CD4-positive, alpha-beta T cell treated with Interleukin-6 at 100 ng/mL for 8 hours (primary cell): ENCODE data around the gene HHAT.
A peak's percentile ranks its signal among the peaks of the same experiment; 100 is the strongest.

Experiments
- DNase-seq: peaks from one replicate; pipeline ENCODE4 v3.0.0-alpha.2; 2020; ENCODE audit warnings: mixed read lengths, low spot score

HHAT gene

DNA sequence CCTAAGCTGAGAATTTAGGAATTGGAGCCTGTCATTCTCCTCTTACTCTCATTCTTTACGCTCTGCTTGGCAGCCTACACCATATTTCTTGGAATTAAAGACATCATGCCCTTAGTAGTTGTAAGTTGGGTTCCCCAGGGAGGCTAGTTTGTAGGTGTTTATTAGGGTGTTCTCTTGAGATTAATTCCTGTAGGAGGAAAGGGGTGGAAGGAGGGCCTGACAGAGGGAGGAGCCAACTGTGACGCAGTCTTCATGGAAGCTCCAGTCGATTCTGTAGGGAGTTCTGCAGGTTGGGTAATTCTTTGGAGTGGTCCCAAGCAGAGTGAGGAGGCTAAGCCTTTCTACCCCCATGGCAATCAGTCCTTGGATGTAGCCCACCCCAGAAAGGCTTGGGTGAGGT lies 111.4 kb downstream of the HHAT start:
- DNase-seq, result no peak

DNA sequence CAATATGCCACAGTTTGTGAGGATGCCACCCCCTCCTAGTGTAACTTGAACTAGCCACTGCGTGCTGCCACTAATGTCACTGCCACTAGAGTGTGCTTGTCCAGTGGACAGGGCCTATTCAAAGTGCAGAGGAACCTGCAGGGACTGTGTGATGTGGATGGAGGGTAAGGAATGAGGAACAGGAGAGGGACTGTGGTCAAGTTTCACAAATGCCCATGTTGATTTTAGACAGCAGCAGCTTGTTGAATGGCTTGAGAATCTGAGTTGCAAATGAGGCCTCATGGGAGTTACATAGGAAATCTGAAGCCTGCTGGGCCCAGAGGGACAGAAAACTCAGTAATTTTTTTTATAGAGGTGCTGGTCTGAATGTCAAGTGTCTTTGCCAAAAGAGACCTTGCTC lies 112.3 kb downstream of the HHAT start:
- DNase-seq, result no peak

DNA sequence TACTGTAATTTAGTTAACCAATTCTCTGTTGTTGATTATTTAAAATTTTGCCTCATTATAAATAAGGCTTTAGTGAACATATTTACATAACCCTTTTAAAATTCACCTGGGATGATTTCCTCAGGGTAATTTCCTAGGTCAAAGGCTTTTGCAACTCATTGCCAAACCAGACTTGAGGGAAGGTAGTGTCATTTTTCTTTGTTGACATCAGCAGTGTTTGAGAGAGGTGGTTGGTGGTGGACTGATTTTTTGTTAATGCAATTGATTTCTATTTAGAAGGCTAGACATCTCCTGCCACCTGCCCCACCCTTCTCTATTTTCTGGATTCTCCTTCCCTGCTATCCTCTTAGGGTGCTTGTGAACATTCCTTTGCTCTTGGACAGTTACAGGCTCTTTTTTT lies 116.8 kb downstream of the HHAT start:
- DNase-seq, result no peak

DNA sequence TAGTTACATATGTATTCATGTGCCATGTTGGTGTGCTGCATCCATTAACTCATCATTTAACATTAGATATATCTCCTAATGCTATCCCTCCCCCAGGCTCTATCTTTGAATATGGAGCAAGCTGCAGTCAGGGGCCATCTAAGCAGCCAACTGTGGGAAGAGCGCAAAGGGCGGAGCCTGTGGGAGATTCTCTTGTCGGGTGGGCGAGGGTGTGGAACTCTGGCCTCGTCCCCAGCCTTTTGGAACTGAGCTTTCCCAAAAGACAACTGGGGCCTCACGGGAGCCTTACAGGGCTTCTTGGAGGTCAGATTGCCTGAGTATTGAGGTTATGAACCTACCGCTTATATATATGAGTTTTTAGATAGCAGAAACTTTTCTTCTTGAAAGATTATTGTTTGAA lies 117.2 kb downstream of the HHAT start:
- DNase-seq, result no peak

DNA sequence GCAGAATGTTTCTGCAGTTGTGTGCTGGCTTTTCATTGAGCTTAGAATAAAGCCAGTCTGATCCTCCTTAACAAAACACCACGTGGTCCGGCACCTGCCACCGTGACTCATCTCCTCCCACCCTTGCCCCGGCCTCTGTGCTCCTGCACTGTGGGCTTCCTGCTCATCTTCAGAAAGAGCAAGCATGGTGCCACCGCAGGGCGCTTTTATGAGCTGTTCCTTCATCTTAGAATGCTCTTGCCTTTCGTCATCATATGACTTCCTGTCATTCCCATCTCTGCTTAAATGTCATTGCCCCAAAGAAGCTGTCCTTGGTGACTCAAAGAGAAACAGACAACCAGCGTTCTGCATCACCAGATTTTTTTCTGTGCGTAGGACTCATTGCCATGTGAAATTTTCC lies 117.8 kb downstream of the HHAT start:
- peak; percentile 68 for DNase-seq

DNA sequence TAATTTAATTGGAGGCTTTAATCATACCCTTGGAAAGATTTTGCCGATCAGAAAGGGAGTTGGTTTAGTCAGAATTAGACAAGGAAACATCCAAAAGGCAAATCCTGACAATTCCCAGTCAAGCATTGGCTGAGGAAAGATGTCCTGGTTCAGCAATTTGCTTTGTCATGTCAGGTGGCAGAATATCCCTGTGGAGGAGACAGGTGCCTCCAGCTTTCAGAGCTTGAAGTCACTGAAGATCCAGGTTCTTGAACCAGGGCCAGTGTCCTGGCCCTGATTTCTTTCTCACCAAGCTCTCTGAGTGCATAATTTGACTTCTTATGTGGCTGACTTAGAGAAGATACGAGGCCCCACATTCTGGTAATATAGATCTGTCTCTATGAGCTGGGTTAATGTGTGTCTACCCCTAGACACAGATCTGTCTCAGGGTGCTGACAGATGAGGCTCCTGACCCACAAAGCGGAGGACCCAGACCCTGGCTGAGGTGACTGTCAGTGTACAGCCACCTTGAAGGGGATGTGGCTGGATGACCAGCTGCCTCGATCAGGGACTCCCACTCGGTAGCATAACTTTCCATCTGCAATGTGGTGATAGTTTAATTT lies 118.9 kb downstream of the HHAT start:
- no peak for DNase-seq

DNA sequence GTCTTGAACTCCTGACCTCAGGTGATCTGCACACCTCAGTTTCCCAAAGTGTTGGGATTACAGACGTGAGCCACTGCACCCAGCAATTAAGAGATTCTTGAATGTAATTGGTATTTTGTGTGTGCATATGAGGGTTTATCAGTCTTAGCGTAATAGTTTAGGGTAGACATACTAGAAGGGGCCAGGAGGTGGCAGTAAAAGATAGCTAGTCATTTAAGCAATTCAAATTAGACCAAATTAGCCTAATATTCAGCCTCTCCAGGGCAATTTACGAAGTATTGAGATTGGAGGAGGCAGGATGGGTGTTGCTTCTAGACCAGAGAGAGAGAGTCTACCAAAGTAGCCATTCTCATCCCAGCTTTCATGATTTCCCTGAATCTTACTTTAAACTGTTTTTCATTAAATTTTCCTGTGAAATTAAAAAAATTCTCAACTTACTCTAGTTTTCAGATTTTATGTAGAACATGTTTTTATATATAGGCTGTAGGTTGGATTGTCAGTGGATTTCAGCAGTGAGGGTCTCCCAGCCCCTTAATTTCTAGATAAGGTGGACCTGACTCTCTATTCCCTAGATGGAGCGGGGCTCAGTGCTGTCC lies 119.7 kb downstream of the HHAT start:
- DNase-seq, result peak; percentile 15

DNA sequence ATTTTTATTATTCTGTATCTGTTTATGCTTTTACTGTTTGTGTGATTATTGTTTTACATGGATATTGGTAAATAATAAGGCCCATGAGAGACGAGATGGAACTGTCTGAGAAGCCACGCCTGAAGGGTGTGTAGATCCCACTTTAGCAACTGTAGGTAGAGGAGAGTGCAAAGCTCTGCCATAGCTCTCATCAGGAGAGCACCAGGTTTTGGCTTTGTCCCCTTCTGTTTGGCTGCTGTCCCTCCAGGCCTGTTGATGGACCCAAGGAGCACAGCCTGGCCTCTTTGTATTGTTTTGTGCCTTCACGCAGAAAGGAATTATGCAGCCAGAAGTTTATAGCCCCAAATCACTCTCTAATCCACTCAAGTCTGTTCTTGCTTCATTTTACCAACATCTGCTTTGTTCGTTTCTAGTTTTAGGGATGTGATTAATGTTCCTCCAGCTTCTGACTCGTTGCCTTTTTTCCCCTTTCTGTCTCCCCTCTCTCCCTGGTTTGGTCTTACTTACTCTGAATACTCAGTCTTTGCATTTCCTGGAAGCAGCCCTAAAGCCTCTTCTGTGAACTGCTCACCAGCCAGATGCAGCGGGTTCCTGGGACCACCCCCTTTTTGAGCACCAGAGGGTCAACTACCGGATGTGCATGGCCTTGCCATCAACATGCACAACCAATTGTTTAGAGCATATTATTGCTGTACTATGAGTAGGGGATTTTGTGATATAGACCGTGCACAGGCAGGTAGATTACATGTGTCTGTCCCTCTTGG lies 127.3 kb downstream of the HHAT start:
- DNase-seq, result no peak

DNA sequence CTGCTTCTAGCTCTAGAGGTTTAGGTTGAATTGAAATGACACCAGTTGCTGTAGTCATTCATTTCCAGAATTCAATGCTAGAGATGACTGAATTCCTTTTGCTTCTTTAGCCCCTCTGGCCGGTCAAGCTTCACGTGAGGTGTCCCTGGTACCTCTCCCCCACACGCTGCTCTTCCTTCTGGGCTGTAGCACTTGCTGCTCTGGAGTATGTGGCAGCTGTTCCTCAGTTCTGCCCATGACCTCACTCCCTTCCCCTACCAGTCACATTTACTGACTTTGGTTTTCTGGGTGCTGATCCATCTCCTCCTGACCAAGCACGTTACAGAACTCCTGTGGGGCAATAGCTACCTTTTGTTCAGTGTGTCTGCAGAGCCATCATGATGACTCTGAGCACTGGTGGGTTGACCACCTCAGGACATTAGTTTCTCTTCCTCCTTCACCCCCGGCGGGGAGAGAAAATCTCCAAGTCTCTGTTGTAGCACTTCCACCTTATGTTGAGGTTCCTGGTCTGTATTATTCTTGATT lies 128.1 kb downstream of the HHAT start:
- no peak for DNase-seq

DNA sequence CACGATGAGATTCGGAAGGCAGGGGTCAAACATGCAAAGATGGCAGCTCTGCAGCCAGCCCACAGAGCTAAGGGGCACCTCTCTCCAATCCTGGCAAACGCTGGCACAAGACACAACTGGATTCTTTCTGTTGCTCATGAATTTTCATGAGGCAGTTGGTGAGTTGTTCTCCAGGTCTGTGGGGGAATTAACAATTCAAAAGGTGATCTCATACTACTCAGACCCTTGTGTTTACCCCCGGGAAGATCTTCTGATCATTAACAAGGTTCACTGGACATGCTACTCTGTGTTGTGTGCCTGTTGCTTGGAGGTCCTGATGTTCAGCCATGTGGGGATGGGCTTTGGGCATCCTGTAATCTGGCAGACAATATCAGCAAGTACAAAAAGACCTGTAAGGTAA lies 128.9 kb downstream of the HHAT start:
- DNase-seq, result no peak

DNA sequence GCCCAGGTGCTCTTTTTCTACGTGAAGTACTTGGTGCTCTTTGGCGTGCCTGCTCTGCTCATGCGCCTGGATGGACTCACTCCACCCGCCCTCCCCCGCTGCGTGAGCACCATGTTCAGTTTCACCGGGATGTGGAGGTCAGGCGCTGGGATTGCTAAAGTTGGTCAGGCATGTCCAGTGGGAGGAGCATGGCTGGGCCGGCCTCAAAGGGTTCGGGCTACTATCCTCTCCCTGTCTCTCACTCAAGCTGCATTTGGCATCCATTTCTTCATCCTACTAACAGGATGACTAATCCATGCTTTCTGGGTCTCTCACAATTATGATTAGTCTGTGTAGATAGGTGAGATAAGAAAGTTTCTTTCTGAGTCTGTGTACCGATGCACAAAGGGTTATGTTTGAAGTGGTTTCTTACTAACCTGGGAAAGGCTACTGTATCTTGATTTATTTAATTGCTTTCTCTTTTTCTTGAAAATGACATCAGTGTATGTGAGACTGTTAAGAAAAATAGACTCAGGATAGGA lies 135.9 kb downstream of the HHAT start:
- DNase-seq, result no peak

DNA sequence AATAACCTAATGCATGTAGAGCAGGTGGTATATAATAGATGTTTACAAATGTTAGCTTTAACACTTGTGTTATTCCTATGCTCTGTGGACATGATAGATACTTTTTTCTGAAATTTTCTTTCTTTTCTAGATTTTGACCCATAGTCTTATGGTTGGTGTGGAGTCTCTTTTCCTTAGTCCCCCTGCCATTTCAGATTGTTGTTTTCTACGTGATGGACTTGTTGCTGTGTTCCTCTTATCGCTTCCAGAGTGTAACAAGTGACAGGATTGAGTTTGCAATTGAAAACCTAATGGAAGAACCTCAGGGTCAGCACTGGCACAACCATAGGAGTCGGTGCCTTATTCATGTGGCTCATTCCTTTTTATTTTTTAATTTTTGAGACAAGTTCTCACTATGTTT lies 136.4 kb downstream of the HHAT start:
- DNase-seq, result no peak

DNA sequence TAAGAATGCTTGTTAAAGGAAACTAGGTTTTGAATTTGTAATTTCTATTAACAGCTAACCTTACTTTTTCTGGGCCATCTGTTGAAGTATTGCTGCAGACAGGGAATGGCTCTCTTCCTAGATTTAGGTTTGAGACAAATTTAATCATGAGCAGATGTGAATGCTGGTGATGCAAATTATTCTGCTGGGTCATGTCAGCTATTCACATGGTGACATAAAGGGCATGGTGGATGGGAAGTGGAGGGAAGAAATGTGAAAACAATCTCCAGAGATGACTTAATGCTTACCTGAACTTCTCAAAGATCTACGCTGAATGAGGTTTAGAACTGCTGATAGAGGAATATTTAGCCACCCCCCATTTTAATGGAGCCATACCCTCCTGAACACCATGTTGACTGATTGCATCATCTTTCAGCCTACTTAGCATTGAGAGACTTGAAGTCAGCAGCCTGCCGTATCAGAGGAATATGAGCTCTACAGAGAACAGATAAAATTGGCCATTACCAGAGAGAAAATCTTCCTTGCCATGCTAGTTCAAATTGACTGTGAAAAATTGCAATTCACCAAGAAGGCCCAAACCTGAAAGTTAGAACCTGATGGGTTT lies 138.8 kb downstream of the HHAT start:
- no peak for DNase-seq

DNA sequence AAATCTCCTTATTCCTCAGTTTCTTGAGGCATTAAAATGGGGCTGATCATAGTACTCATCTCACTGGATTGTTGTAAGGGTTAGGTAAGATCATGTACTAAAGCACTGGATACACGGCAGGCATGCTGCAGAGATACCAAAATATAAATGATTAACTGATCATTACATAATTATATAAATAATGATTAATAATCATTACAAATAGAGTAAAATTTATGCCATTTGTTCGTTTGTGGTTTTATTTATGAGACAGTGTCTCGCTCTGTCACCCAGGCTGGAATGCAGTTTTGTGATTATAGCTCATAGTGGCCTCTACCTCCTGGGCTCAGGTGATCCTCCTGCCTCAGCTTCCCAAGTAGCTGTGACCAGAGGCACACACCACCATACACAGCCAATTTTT lies 140.7 kb downstream of the HHAT start:
- no peak for DNase-seq

DNA sequence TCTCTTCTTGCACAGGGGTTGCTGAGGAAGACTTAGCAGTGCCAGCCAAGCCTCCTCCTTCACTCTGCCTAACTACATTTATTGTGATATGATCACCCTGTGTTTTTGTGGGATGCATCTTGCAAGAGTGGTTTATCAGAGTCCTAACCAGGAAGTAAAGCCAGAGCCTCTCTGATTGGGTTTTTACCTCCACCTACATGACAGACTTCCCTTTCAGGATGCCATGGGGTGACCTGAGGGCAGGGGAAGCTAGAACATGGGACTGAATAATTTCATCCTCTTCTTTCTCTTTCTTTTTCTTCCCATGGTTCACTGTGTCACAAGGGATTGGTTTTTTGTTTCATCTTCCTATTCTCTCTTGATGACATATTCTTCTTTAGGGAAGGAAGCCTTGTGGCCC lies 146.6 kb downstream of the HHAT start:
- no peak for DNase-seq

DNA sequence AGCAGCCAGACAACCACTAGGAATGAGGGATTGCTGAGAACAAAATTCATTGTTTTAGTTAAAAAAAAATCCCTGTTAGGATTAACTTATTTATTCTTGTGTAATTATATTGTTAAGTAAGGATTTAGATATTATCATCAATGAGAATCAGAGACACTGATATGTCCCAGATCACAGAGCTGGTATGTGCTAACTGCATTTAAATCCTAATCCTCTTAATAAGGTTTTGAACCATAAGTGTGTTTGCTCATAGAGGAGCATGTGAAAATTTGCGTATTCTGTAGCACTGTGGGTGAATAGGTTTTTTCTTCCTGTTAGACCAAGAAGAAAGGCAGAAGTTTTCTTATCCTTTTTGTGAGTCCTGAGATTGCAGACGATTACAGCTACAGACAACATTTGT lies 147.1 kb downstream of the HHAT start:
- DNase-seq, result no peak

DNA sequence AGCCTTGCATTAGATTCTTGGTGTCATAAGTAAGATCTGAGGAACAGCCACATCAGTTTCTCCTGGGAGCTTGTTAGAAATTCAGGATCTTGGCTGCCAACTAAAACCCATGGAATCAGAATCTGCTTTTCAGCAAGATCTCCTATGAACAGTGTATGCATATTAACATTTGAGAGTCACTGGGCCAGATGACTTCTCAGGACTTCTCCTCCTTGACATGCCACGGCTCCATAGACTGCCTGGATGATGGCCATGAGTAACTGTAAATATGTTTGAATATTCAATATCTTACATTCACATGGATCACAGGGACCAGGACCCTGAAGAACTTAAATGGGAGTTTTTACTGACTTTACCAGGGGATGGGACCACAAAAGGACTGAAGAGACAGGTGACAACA lies 148.0 kb downstream of the HHAT start:
- no peak for DNase-seq

DNA sequence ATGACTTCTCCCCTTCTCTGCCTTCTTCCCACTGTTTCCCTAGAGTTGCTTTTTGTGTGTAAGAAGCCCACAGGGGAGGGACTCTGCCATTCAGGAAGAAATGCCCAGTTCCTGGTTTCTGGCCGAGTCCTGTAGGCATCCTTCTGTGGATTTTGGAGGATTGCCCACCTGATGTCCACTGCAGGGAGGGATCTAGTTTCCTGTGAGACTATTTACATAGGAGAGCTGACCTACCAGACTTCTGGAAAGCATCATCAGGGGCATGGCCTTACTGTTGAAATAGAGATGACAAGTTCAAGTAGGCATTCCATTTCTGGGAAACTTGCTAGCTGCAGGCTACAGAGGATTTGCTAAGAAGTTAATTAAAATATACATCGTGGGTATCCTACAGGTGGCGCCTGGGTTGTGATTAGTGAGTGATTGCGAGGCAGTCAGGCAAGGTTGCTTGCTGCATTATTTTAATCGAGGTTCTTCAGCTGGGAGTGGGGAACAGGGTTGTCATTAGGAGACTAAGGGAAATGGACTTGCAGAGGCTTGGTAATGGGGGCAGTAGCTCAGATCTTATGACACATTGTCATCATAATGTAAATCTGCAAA lies 148.7 kb downstream of the HHAT start:
- DNase-seq, result no peak

DNA sequence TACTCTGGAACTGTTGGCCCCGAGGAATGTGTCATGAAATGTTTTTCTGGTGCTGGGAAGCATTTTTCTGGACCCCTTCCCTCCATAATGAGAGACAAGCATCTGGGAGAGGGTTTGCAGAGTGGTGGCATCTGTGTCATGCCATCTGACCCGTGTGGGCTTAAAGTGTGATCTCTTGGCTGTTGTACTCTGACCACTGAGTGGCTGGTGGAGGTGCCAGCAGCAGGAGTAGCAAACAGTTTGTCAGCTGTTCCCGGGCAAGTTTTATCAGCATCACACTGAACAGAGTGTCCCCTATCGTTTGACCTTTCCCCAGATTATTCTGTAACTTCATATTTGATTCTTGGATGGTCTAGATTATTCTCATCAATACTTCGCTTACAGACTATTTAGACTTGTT lies 150.1 kb downstream of the HHAT start:
- no peak for DNase-seq

DNA sequence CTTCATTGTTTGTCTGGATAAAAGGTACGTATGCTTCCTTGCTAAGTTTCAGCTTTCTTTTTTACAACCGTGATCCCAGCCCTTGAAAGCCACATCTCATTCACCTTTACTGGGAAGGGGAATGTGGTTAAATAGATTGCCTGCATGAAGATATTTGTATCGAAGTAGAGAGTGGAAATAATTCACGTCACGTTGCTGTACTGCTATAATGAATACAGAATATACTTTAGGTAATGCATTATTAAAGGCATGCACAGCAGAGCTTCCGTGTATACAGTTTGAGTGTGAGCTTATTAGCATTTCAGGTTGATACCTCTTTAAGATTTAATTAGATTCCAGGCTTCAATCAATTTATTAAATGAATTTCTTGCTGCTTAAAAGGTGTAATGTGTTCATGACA lies 153.8 kb downstream of the HHAT start:
- DNase-seq, result no peak

DNA sequence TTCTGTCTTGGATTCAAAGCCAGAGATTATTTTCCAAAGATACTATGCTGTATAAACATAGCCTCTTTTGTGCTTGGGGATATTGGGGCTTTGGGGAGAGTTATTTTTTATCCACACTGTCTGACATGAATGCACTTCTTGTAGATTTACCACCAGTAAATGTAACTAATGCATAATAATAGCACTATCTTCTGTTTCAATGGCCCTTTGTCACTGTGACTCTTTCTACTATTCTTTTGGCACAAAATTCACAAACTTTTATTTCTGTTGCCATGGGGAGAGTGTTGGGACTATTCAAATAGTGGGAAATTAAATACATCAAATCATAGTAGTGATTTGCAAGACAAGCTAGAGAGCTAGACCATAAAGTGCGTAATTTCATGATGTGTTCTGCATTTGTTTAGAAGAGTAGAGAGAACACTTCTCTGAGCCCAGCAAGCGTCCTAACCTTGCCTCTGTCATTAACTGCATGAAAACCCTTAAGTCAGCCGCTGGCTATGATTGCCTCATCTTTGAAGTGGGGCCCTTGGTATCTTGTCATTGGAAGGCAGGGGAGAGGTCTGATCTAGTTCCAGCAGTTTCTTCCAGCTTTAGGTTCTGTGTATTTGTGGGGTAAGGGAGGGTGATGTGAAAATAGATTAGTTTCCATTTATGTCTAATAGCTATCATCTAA lies 154.4 kb downstream of the HHAT start:
- DNase-seq, result no peak

DNA sequence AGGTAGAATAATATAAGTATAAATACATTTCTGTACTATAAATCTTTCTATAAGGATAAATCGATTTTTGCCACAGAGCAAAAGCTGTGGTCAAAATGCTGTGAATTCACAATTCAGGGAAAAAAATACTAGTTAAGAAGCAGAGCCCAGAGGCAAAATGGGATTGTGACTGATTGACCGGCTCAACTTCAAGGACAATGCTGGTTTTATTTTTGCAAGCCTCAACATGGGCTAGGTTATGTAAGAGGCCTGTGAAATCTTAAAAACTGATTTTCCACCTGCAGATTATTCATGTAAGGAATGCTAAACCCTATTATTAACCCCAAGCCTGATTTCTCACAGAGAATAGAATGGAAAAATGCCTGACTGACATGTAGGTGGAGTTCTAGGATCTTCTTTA lies 155.1 kb downstream of the HHAT start:
- no peak for DNase-seq
